Colonic mucosa (tissue), 4 donors: ENCODE measurements around the gene ITPKB. TPM values are rescaled to one million over a fixed set of nuclear protein-coding genes. Genes with fewer than 3 reads are reported as not detected.
"Not testable (repeated sequence)": the region's sequence is repeated elsewhere in the genome, so short reads cannot be mapped to it uniquely, and the experiment has no call there.

Experiments used
- DNase-seq: peaks from one replicate; pipeline ENCODE4 v3.0.0-alpha.2; 2020
- H3K27ac ChIP-seq: fragments of 200-600 bp; one replicate; pipeline ENCODE4 v1.8.0; 2021
- H3K27me3 ChIP-seq: fragments of 200-600 bp; one replicate; pipeline ENCODE4 v1.8.0; 2021
- H3K36me3 ChIP-seq: fragments of 200-600 bp; one replicate; pipeline ENCODE4 v1.8.0; 2021
- H3K4me1 ChIP-seq: fragments of 200-600 bp; one replicate; pipeline ENCODE4 v1.8.0; 2021; ENCODE audit warnings: mild to moderate bottlenecking
- H3K4me3 ChIP-seq: fragments of 200-600 bp; one replicate; pipeline ENCODE4 v1.8.0; 2021
- H3K9ac ChIP-seq, 2 donors: one replicate each; pipeline ENCODE4 v1.7.0; 2013; ENCODE audit warnings: control low read depth in 2 of 2, low read depth in 2 of 2, low read length in 2 of 2
- H3K9me3 ChIP-seq: fragments of 200-600 bp; one replicate; pipeline ENCODE4 v1.8.0; 2021
- intact Hi-C: fragments of 100-400 bp; cut with DNase I; formaldehyde crosslinking; loops from one replicate; pipeline ENCODE4 v1.14.1; 2022
- total RNA-seq, 2 donors: library from RNA; stranded (reverse); fragmentation: NEBNext Ultra II Directional in 1 of 2; extraction: Animal tissue kit (Norgen Biotek cat#: 25700) in 1 of 2; gene quantifications; one replicate each; pipeline ENCODE4 v1.2.1, GENCODE V29; 2021
- TF ChIP-seq, protein P1 (sequence below): fragments of 200-600 bp; IDR thresholded peaks from one replicate; pipeline ENCODE4 v1.8.0; 2022; ENCODE audit warnings: antibody characterized with exemption, mild to moderate bottlenecking
- donor health status: healthy.
- donor health status: DM: no; HTN: no; CAD: no.
- donor health status: DM: no; HTN: no; CAD: no.

The ITPKB gene
- total RNA-seq, 2 donors from 2014 or later: 11.6 to 16.9 TPM

DNA sequence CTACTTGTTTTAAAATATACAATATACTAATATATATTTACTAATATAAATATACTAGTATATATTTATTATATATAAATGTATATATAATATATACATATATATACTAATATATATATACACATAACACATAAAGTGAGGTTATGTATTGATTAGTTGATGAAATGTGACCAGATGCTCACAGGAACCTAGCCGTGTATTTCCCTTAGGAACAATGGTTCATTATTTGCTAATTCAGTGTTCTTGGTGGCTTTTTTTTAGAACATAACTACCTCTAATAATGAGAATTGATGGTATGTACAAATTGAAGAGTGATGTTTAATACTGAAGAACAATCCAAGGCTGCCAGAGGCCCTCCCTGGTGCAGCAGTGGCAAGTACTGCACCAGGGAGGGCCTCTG, 37.9 kb upstream of the ITPKB start:
- Histone ChIP-seq H3K36me3 (no peaks in the 10 kb centered on the region), H3K4me1 (peaks cover 6% of the 10 kb centered on the region), H3K27ac (no peak overlapping the region), H3K9ac (no peak overlapping the region), H3K4me3 (no peak overlapping the region), H3K9me3 (no peaks in the 10 kb centered on the region), H3K27me3 (no peaks in the 10 kb centered on the region)
- DNase-seq: no peak
- TF ChIP-seq, protein P1, sequence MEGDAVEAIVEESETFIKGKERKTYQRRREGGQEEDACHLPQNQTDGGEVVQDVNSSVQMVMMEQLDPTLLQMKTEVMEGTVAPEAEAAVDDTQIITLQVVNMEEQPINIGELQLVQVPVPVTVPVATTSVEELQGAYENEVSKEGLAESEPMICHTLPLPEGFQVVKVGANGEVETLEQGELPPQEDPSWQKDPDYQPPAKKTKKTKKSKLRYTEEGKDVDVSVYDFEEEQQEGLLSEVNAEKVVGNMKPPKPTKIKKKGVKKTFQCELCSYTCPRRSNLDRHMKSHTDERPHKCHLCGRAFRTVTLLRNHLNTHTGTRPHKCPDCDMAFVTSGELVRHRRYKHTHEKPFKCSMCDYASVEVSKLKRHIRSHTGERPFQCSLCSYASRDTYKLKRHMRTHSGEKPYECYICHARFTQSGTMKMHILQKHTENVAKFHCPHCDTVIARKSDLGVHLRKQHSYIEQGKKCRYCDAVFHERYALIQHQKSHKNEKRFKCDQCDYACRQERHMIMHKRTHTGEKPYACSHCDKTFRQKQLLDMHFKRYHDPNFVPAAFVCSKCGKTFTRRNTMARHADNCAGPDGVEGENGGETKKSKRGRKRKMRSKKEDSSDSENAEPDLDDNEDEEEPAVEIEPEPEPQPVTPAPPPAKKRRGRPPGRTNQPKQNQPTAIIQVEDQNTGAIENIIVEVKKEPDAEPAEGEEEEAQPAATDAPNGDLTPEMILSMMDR: no peak
- intact Hi-C loops: no loop called here

DNA sequence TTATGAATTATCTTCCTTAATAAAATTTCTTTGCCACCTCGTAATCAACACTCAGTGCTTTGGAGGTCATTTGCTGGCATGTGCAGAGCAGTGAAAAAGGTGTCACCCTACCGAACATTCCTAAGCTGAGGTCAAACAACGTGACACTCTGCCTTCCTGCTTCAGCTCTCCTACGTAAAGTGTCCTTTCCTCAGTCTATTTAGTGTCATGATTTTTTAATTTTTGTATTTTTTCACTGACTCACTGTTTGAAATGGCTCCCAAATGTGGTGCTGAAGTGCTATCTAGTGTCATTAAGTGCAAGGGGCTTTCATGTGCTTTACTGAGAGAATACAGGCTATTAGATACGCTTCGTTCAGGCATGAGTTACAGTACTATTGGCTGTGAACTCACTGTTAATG, 37.0 kb upstream of the ITPKB start:
- Histone ChIP-seq H3K9ac (no peak overlapping the region), H3K4me3 (no peak overlapping the region), H3K27ac (no peak overlapping the region), H3K27me3 (no peaks in the 10 kb centered on the region), H3K9me3 (no peaks in the 10 kb centered on the region), H3K36me3 (no peaks in the 10 kb centered on the region), H3K4me1 (peaks cover 6% of the 10 kb centered on the region)
- TF ChIP-seq, protein P1: no peak
- DNase-seq: no peak
- intact Hi-C loops: no loop called here

DNA sequence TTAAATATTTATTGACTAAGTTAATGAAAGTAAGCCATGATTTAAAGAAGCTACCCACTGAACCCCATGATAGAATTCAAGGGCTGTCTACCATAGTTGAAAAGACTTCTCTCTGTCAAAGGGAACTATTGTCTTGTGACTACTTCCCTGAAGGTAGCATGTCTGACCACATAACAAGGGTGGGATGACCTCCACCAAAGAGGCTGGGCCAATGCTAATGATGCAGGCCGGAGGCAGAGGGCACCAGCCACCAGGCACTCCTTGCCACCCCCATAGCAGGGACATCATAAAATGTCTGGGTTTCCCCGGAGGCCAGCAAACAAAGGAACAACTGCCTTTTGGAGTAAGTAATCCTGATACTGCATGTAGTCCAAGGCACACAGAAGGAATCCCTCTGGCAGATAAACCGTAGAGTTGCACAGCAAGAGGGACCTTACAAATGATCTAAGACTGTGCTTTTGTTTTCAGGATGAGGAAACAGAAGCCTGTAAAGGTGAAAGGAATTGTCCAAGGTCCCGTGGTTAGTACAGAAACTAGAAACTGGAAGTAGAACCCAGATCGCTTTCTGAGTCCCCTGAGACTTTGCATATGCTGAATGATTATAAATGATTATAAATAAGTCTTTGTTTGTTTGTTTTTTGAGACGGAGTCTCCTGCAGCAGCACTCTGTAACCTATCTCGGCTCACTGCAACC, 33.5 kb upstream of the ITPKB start:
- H3K27me3 ChIP-seq: no peaks in the 10 kb centered on the region
- no peak overlapping the region for H3K27ac ChIP-seq
- no peak overlapping the region for H3K9ac ChIP-seq
- TF ChIP-seq, protein P1: no peak
- H3K36me3 ChIP-seq: no peaks in the 10 kb centered on the region
- no peak for DNase-seq
- H3K9me3 ChIP-seq: no peaks in the 10 kb centered on the region
- intact Hi-C loops: no loop called here
- H3K4me1 ChIP-seq: no peaks in the 10 kb centered on the region
- H3K4me3 ChIP-seq: no peak overlapping the region

DNA sequence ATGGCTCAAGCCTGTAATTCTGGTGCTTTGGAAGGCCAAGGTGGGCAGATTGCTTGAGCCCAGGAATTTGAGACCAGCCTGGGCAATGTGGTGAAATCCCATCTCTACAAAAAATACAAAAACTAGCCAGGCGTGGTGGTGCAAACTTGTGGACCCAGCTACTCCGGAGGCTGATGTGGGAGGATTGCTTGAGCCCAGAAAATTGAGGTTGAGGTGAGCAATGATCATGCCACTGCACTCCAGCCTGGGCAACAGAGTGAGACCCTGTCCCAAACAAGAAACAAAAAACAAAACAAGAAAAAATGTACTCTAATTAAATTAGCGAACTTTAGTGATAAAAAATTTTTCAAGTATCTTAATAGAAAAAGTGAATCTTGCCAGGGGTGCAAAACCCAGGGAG, 28.1 kb upstream of the ITPKB start:
- H3K27me3 ChIP-seq, H3K27ac ChIP-seq, H3K36me3 ChIP-seq, H3K9me3 ChIP-seq, DNase-seq, H3K4me1 ChIP-seq, H3K9ac ChIP-seq, H3K4me3 ChIP-seq, intact Hi-C loops: not testable (repeated sequence)

DNA sequence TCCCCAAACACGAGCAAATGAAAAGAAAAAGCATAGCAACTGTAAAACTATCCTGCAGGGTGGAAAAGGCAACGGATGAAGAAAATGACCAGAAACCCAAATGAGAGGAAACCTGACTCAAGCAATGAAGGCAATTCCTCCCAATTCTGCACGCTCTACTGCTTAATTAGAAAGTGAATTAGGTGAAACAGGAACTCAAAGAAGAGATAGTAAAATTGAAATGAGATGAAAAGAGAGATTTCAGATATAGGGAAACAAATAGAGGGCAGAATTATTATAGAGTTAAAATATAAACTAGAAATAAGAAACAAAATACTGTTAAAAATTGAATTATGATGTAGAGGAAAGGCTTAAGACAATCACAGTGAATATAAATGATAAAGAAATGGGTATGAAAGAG, 27.5 kb upstream of the ITPKB start:
- H3K4me1 ChIP-seq: no peaks in the 10 kb centered on the region
- no peak for DNase-seq
- intact Hi-C loops: no loop called here
- H3K9me3 ChIP-seq: no peaks in the 10 kb centered on the region
- no peak overlapping the region for H3K27ac ChIP-seq
- no peaks in the 10 kb centered on the region for H3K27me3 ChIP-seq
- H3K9ac ChIP-seq: no peak overlapping the region
- H3K36me3 ChIP-seq: no peaks in the 10 kb centered on the region
- no peak overlapping the region for H3K4me3 ChIP-seq
- TF ChIP-seq, protein P1: no peak

DNA sequence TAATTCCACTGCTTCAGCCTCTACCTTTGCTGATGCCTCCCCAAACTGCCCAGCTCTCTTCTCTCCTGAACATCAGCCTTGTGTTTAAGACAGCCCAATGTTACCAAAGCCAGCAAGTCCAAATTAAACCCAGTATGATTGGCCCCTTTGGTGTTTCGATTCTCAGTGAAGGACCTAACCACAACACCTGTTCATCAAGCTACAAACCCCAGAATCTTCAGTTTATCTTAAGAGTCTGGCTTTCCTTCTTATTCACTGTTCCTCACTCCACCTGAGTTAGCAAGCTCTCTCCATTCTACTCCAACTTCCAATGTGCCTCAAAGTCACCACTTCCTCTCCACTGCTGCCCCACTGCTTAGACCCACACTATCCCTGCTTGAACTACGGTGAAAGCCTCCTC, 25.5 kb upstream of the ITPKB start:
- no peak overlapping the region for H3K27ac ChIP-seq
- no peaks in the 10 kb centered on the region for H3K27me3 ChIP-seq
- intact Hi-C loops: no loop called here
- no peak overlapping the region for H3K4me3 ChIP-seq
- no peak overlapping the region for H3K9ac ChIP-seq
- TF ChIP-seq, protein P1: no peak
- H3K9me3 ChIP-seq: no peaks in the 10 kb centered on the region
- DNase-seq: no peak
- H3K36me3 ChIP-seq: no peaks in the 10 kb centered on the region
- no peaks in the 10 kb centered on the region for H3K4me1 ChIP-seq
